H1 (cell line): ENCODE results near the gene FAM174B. TPM values are rescaled to one million over a fixed set of nuclear protein-coding genes. Genes with fewer than 3 reads are reported as not detected.

Experiments used
- CTCF ChIA-PET: fragments of 300-600 bp; sonication (Branson Sonifier 250); formaldehyde crosslinking; loops from one replicate; lab custom pipeline; 2021; ENCODE audit not compliant: partially characterized antibody; lab: Charles Lee
- POLR2A ChIA-PET: fragments of 300-600 bp; sonication (Branson Sonifier 250); formaldehyde crosslinking; loops from one replicate; lab custom pipeline; 2021; ENCODE audit warnings: inconsistent platforms; ENCODE audit not compliant: partially characterized antibody; lab: Charles Lee
- DNase-seq, 2 experiments: peaks; one replicate each; pipeline versions ENCODE4 v3.0.0 to v3.0.0-alpha.2; 2010 to 2022; ENCODE audit warnings: low spot score in 2 of 2, low read depth in 1 of 2, mixed read lengths in 1 of 2
- FAIRE-seq: peaks from 2 replicates; lab custom pipeline; 2011; peaks lifted over from hg19 to GRCh38; lab: Jason Lieb, UNC
- H2AFZ ChIP-seq: 2 replicates; pipeline ENCODE4 v1.8.1; 2012; ENCODE audit warnings: low read length, inconsistent platforms
- H2AK5ac ChIP-seq: 2 replicates; pipeline ENCODE4 v1.6.1; 2013; ENCODE audit warnings: low read depth, low read length
- H2BK120ac ChIP-seq: replicated peaks from 2 replicates; pipeline ENCODE3; 2013; ENCODE audit warnings: low read depth, low read length, inconsistent platforms
- H2BK12ac ChIP-seq: 2 replicates; pipeline ENCODE4 v1.6.1; 2013; ENCODE audit warnings: low read depth, low read length
- H2BK15ac ChIP-seq: 2 replicates; pipeline ENCODE4 v1.6.1; 2013; ENCODE audit warnings: low read length
- H2BK20ac ChIP-seq: 2 replicates; pipeline ENCODE4 v1.6.1; 2013; ENCODE audit warnings: low read length
- H2BK5ac ChIP-seq: 2 replicates; pipeline ENCODE4 v1.6.1; 2013; ENCODE audit warnings: low read depth, low read length
- H3K14ac ChIP-seq: 2 replicates; pipeline ENCODE4 v1.6.1; 2013; ENCODE audit warnings: inconsistent platforms; ENCODE audit not compliant: insufficient read length
- H3K18ac ChIP-seq: 2 replicates; pipeline ENCODE4 v1.6.1; 2013; ENCODE audit warnings: low read length; ENCODE audit errors: extremely low read depth
- H3K23ac ChIP-seq: 2 replicates; pipeline ENCODE4 v1.6.1; 2013; ENCODE audit warnings: inconsistent platforms; ENCODE audit not compliant: insufficient read length
- H3K23me2 ChIP-seq: 2 replicates; pipeline ENCODE4 v1.6.1; 2013; ENCODE audit warnings: low read depth, low read length
- H3K27ac ChIP-seq: 2 replicates; pipeline ENCODE4 v1.6.1; 2011; ENCODE audit warnings: low read depth, low read length, inconsistent platforms
- H3K27me3 ChIP-seq, 4 experiments: replicated peaks in 1 of 4; 1 replicate in 1 of 4; 2 replicates in 3 of 4; pipeline versions ENCODE4 v1.6.1 to v1.8.1; 2011 to 2013; ENCODE audit warnings: low read length in 3 of 4, mild to moderate bottlenecking in 3 of 4, inconsistent platforms in 2 of 4, mixed read lengths in 2 of 4, moderate library complexity in 1 of 4; ENCODE audit not compliant: control insufficient read depth in 3 of 4, insufficient read depth in 3 of 4; ENCODE audit errors: extremely low read depth in 1 of 4
- H3K36me3 ChIP-seq, 4 experiments: 2 replicates each; pipeline versions ENCODE4 v1.6.1 to v1.8.1; 2011 to 2013; ENCODE audit warnings: mild to moderate bottlenecking in 4 of 4, low read length in 3 of 4, moderate library complexity in 2 of 4, control low read depth in 1 of 4, inconsistent platforms in 1 of 4; ENCODE audit not compliant: insufficient read depth in 4 of 4, control insufficient read depth in 2 of 4
- H3K4ac ChIP-seq: replicated peaks from 2 replicates; pipeline ENCODE3; 2013; ENCODE audit warnings: low read length, low read depth, mixed read lengths, inconsistent platforms; ENCODE audit not compliant: insufficient read length
- H3K4me1 ChIP-seq, 4 experiments: replicated peaks in 1 of 4; 1 replicate in 1 of 4; 2 replicates in 3 of 4; pipeline versions ENCODE4 v1.6.1 to v1.8.1; 2011 to 2013; ENCODE audit warnings: low read length in 3 of 4, inconsistent platforms in 2 of 4, mixed read lengths in 1 of 4; ENCODE audit not compliant: insufficient read depth in 4 of 4, control insufficient read depth in 3 of 4
- H3K4me2 ChIP-seq, 2 experiments: 2 replicates each; pipeline versions ENCODE4 v1.6.1 to v1.8.1; 2011 to 2013; ENCODE audit warnings: low read depth in 2 of 2, low read length in 2 of 2, control low read depth in 1 of 2, inconsistent platforms in 1 of 2, mild to moderate bottlenecking in 1 of 2; ENCODE audit not compliant: insufficient read depth in 1 of 2
- H3K4me3 ChIP-seq, 4 experiments: fragments of 200-600, 300-600 bp in 1 of 4; sonication (generic), shearing (Covaris generic), sonication (Bioruptor Twin) in 1 of 4; 2 replicates each; pipeline versions ENCODE4 v1.5.1 to v1.8.1; 2011 to 2016; ENCODE audit warnings: low read length in 4 of 4, low read depth in 3 of 4, control low read depth in 2 of 4, inconsistent platforms in 2 of 4, mild to moderate bottlenecking in 2 of 4, mixed read lengths in 1 of 4, moderate library complexity in 1 of 4; ENCODE audit not compliant: insufficient read depth in 2 of 4; ENCODE audit errors: extremely low read depth in 1 of 4
- H3K56ac ChIP-seq: replicated peaks from 2 replicates; pipeline ENCODE3; 2013; ENCODE audit warnings: low read depth, mild to moderate bottlenecking, mixed read lengths, low read length, inconsistent platforms; ENCODE audit not compliant: insufficient read length
- H3K79me1 ChIP-seq: 2 replicates; pipeline ENCODE4 v1.6.1; 2013; ENCODE audit warnings: low read depth, low read length, control low read depth
- H3K79me2 ChIP-seq, 2 experiments: 2 replicates each; pipeline versions ENCODE4 v1.6.1 to v1.8.1; 2012 to 2013; ENCODE audit warnings: low read length in 2 of 2, mild to moderate bottlenecking in 2 of 2, inconsistent platforms in 1 of 2; ENCODE audit not compliant: insufficient read depth in 2 of 2, control insufficient read depth in 1 of 2
- H3K9ac ChIP-seq, 4 experiments: replicated peaks in 1 of 4; 1 replicate in 1 of 4; 2 replicates in 3 of 4; pipeline versions ENCODE4 v1.6.1 to v1.8.1; 2011 to 2013; ENCODE audit warnings: low read depth in 3 of 4, low read length in 3 of 4, control low read depth in 2 of 4, mild to moderate bottlenecking in 2 of 4, moderate library complexity in 2 of 4, inconsistent platforms in 1 of 4; ENCODE audit errors: extremely low read depth in 1 of 4
- H3K9me3 ChIP-seq, 2 experiments: 2 replicates each; pipeline versions ENCODE4 v1.6.1 to v1.8.1; 2012 to 2013; ENCODE audit warnings: mild to moderate bottlenecking in 2 of 2, moderate library complexity in 2 of 2, control low read depth in 1 of 2, inconsistent platforms in 1 of 2, low read depth in 1 of 2, low read length in 1 of 2, mixed read lengths in 1 of 2; ENCODE audit not compliant: insufficient read depth in 2 of 2
- H4K20me1 ChIP-seq, 2 experiments: replicated peaks in 1 of 2; 2 replicates each; pipeline versions ENCODE3 to v1.8.1; 2011 to 2013; ENCODE audit warnings: inconsistent platforms in 2 of 2, low read length in 2 of 2, mild to moderate bottlenecking in 1 of 2; ENCODE audit not compliant: insufficient read depth in 2 of 2, control insufficient read depth in 1 of 2
- H4K5ac ChIP-seq: 2 replicates; pipeline ENCODE4 v1.6.1; 2013; ENCODE audit warnings: low read length, low read depth, mixed read lengths, inconsistent platforms; ENCODE audit not compliant: insufficient read length
- H4K8ac ChIP-seq: 2 replicates; pipeline ENCODE4 v1.8.0; 2013; ENCODE audit warnings: mild to moderate bottlenecking, moderate library complexity, low read length, inconsistent platforms; ENCODE audit not compliant: insufficient read depth; ENCODE audit errors: extremely low read depth
- H4K91ac ChIP-seq: replicated peaks from 2 replicates; pipeline ENCODE3; 2013; ENCODE audit warnings: low read length, mixed read lengths, inconsistent platforms; ENCODE audit not compliant: insufficient read length
- BCL11A ChIP-seq, 2 experiments: IDR thresholded peaks; one replicate each; pipeline ENCODE4 v1.6.1; 2011; ENCODE audit warnings: low read depth in 2 of 2, low read length in 2 of 2, mild to moderate bottlenecking in 2 of 2
- CTBP2 ChIP-seq: IDR thresholded peaks from 2 replicates; pipeline ENCODE4 v1.7.0; 2011; ENCODE audit warnings: borderline replicate concordance, mild to moderate bottlenecking, moderate library complexity, mixed read lengths, low read length; ENCODE audit not compliant: insufficient read depth, insufficient read length
- CTCF ChIP-seq, 3 experiments: IDR thresholded peaks; 1 replicate in 2 of 3; 2 replicates in 1 of 3; pipeline versions ENCODE4 v1.5.1 to v1.6.1; 2011; ENCODE audit warnings: low read length in 3 of 3, mild to moderate bottlenecking in 3 of 3, inconsistent platforms in 2 of 3, low read depth in 1 of 3, moderate library complexity in 1 of 3; ENCODE audit not compliant: insufficient read depth in 1 of 3; ENCODE audit errors: control extremely low read depth in 1 of 3
- JUND ChIP-seq: IDR thresholded peaks from 2 replicates; pipeline ENCODE4 v1.6.1; 2011; ENCODE audit warnings: mild to moderate bottlenecking, improper control_type of control experiment, low read length
- POLR2AphosphoS5 ChIP-seq: IDR thresholded peaks from 2 replicates; pipeline ENCODE4 v1.6.1; 2011; ENCODE audit warnings: low read depth, low read length
- RBBP5 ChIP-seq: IDR thresholded peaks from 2 replicates; pipeline ENCODE4 v1.7.1; 2012; ENCODE audit warnings: low read depth, mild to moderate bottlenecking, inconsistent platforms, low read length, moderate library complexity, borderline replicate concordance
- SP1 ChIP-seq: IDR thresholded peaks from 2 replicates; pipeline ENCODE4 v1.6.1; 2011; ENCODE audit warnings: low read depth, low read length
- SP2 ChIP-seq: IDR thresholded peaks from 2 replicates; pipeline ENCODE4 v1.6.1; 2012; ENCODE audit warnings: mild to moderate bottlenecking, low read length, inconsistent platforms
- SRF ChIP-seq: IDR thresholded peaks from 2 replicates; pipeline ENCODE4 v1.6.1; 2011; ENCODE audit warnings: mild to moderate bottlenecking, low read depth, low read length, moderate library complexity
- TEAD4 ChIP-seq: IDR thresholded peaks from 2 replicates; pipeline ENCODE4 v1.6.1; 2012; ENCODE audit warnings: low read depth, low read length, inconsistent platforms, mixed read lengths
- YY1 ChIP-seq: IDR thresholded peaks from 2 replicates; pipeline ENCODE4 v1.6.1; 2011; ENCODE audit warnings: low read depth, mild to moderate bottlenecking, low read length
- ZNF274 ChIP-seq: IDR thresholded peaks from 2 replicates; pipeline ENCODE4 v1.7.0; 2012; ENCODE audit warnings: low read length, borderline replicate concordance; ENCODE audit errors: extremely low read depth
- WGBS, 2 experiments: shearing (Covaris generic) in 1 of 2; methylation state at CpG; one replicate each; pipeline versions ENCODE4 v1.1.6 to v1.1.7; 2013 to 2015; ENCODE audit warnings: low lambda C conversion rate in 2 of 2, mixed read lengths in 2 of 2, inconsistent platforms in 1 of 2, low coverage in 1 of 2, missing lambda C conversion rate in 1 of 2; ENCODE audit not compliant: insufficient replicate concordance in 2 of 2, insufficient coverage in 1 of 2, insufficient read length in 1 of 2; ENCODE audit errors: extremely low coverage in 1 of 2, missing lambda C conversion rate in 1 of 2; 5-methylcytosine and 5-hydroxymethylcytosine counted together
- polyA plus RNA-seq, 7 experiments: library from polyadenylated mRNA; depleted of rRNA in 3 of 7; stranded (reverse) in 5 of 7; unstranded in 2 of 7; fragments of >200 nt in 5 of 7; fragments of 200-250 nt in 2 of 7; gene quantifications; 1 replicate in 5 of 7; 2 replicates in 1 of 7; 4 replicates in 1 of 7; pipeline versions ENCODE4 v1.2.1 to v1.2.3, GENCODE V29; 2011 to 2013; ENCODE audit warnings: missing spikeins in 2 of 7, mixed read lengths in 2 of 7
- total RNA-seq: library from RNA; stranded (reverse); fragmentation: NEBNext Ultra II Directional; extraction: Animal tissue kit (Norgen Biotek cat#: 25700); gene quantifications from 2 replicates; pipeline ENCODE4 v1.2.1, GENCODE V29; 2021

The FAM174B gene
- total and polyA plus RNA-seq, 2 of the 8 experiments (the other 6 are each of a cell fraction or from before 2014, with no cell fraction given) = 9.3 to 35.2 TPM

DNA sequence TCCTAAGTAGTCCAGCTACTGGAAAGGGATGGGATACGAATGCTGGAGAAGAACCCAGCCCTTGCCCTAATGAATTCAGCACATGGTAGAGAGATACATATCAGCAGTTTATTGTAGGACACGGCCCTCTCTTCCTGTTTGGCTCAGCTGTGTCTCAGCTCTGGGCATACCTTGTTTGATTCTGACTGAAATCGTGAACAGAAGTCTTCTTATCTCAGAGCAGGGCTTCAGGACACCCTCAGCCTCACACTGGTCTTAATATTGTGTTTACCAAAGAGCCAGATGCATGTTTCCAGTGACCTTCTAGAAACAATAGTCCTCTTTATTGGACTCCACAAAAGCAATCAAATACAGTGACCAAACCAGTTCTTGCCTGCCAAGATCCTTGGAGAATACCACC is 54.7 kb downstream of the FAM174B start:
- no peak overlapping the region for H2BK15ac ChIP-seq
- TF ChIP-seq SRF = no peak
- TF ChIP-seq POLR2AphosphoS5 = no peak
- no peak for TF ChIP-seq SP2
- TF ChIP-seq ZNF274 = no peak
- no peak for TF ChIP-seq SP1
- TF ChIP-seq RBBP5 = no peak
- no peak for TF ChIP-seq CTCF (IDR thresholded peaks at IDR 0.05; ENCODE audit: control extremely low read depth in 1 of 3, insufficient read depth in 1 of 3, low read depth in 1 of 3, low read length in 3 of 3)
- no peak for TF ChIP-seq BCL11A (IDR thresholded peaks at IDR 0.05; ENCODE audit: low read depth in 2 of 2, low read length in 2 of 2)
- TF ChIP-seq JUND = no peak
- no peak for TF ChIP-seq TEAD4
- TF ChIP-seq YY1 = no peak
- TF ChIP-seq CTBP2 = no peak

More for the DNA sequence above, 54.7 kb downstream of the FAM174B start:
- no peak overlapping the region for H2BK20ac ChIP-seq
- no peaks in the 10 kb centered on the region for H3K79me1 ChIP-seq
- H2BK5ac ChIP-seq = no peak overlapping the region
- WGBS, 2 experiments = 93% methylated on average over 3 of the region's 3 CpGs; no CpG with 5 or more reads in 1 of the 2 experiments
- no peak overlapping the region for H3K18ac ChIP-seq
- H4K20me1 ChIP-seq = no peaks in the 10 kb centered on the region
- no peak overlapping the region for H2AFZ ChIP-seq
- H2BK12ac ChIP-seq = no peak overlapping the region
- H3K27ac ChIP-seq = no peak overlapping the region
- H3K4ac ChIP-seq = no peak overlapping the region
- H2AK5ac ChIP-seq = no peak overlapping the region
- H2BK120ac ChIP-seq = no peak overlapping the region
- ChIA-PET CTCF (interaction anchor here (1.0 to 1.4 kb wide), 2 partner anchors 11 to 93 kb away, joined by 3 read pairs; no protein-coding TSS in a partner anchor), POLR2A (no interaction called here)
- no peaks in the 10 kb centered on the region; a peak in 1 of 7 replicates for H3K27me3 ChIP-seq
- H4K8ac ChIP-seq = no peak overlapping the region
- H3K4me3 ChIP-seq = no peak overlapping the region
- H3K79me2 ChIP-seq = no peaks in the 10 kb centered on the region
- no peak overlapping the region for H4K5ac ChIP-seq
- no peak overlapping the region for H3K56ac ChIP-seq
- H4K91ac ChIP-seq = no peak overlapping the region
- H3K23me2 ChIP-seq = no peaks in the 10 kb centered on the region
- no peak overlapping the region for H3K14ac ChIP-seq
- H3K4me2 ChIP-seq = no peak overlapping the region
- DNase-seq = no peak
- no peak overlapping the region for H3K9ac ChIP-seq
- H3K23ac ChIP-seq = no peak overlapping the region
- no peaks in the 10 kb centered on the region for H3K36me3 ChIP-seq
- peaks cover 0 to 3% of the 10 kb centered on the region in 2 experiments; a peak in 2 of 4 replicates for H3K9me3 ChIP-seq
- H3K4me1 ChIP-seq = no peaks in the 10 kb centered on the region
- FAIRE-seq = no peak
